ENCODE data around the gene MFSD12.

MFSD12 gene
- total RNA-seq = 66.3 to 93.7 reads per million in 2 donors

- peak; percentile 94 for DNase-seq
Observed at GRCh38 chr19:3557461-3558248, at the start of gene MFSD12. TSS of gene MFSD12 (minus strand) at chr19:3557586. CDS start at chr19:3557403, 183 bp downstream.

DNA sequence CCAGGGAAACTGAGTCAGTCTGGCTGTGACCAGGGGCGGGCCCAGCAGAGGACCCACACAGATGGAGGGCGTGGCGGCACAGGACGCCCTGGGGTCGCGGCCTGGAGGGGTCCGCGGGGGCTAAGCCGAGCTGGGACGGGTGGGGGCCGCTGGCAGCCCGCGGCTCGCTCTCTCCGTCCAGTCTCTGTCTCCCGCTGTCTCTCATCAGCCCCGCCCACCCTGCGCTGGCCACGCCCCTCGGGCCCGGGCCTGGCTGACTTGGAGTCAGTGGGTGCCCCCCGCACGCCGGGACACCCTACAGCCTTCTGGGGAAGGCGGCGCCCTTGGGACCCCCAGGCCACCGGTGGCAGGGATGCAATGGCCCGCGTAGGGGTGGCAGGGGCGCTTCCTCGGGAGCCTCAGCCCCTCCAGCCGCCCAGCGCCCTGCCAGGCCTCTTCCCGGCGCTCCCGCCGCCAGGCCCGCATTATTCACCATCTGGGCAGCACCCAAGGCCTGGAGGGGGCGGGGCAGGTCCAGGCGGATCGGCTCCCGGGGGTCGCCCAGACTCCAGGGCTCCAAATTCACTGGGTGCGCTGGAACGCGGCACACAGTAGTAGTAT, 49.4 kb upstream of the MFSD12 start, which contains the start of gene TBXA2R:
Gene TBXA2R (minus strand): TSS at position 186 of the 600 bp plus-strand sequence. CDS start 6,241 bp downstream, outside the sequence.
- DNase-seq = no peak

DNA sequence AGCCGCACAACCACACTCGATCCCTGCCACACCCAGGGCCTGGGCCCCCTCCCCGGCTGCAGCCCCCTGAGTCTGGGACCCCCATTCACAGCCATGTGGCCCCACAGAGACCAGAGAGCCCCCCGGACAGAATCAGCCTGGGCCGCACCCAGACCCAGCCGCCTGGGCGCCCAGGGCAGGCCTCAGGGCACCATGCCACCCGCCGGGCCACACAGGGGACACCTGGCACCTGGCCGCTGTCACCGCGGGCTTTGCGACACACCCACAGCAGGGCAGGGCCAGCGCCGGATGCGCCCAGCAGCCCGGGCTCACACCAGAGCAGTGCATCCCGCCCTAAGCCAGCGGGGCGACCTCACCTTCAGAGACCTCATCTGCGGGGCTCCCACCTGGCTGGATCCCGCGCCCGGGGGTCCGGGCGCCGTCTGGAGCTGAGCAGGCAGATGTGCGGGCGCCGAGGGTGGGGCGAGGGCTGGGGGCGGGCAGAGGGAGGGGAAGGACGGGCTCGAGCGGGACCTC, 48.8 kb upstream of the MFSD12 start:
- no peak for DNase-seq

GRCh38 chr19:3605770-3606169, 48.4 kb upstream of the MFSD12 start:
- no peak for DNase-seq

DNA sequence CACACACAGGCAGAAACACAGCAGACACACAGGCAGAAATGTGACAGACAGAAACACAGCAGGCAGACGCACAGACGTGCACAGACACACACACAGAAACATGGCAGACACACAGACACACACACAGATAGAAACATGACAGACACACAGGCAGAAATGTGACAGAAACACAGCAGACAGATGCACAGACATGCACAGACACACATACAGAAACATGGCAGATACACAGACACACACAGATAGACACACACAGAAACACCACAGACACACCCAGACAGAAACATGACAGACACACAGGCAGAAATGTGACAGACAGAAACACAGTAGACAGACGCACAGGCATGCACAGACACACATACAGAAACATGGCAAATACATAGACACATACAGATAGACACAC, 48.0 kb upstream of the MFSD12 start:
- DNase-seq = no peak

DNA sequence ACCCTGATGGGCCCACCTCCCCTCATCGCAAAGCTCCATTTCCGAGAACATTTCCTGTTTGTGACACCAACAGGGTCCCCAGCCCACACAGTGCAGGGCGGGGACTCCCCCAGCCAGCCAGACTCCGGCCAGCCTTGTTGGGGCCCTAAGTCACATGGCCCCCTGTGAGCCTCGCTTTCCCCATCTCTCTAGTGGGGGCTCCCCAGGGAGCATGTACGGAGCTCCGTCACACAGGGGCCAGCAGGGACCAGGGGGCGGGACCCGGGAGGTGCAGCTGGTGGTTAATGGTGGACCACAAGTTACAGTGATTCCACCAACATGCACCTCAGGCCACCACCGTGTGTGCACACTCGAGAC, 47.6 kb upstream of the MFSD12 start:
- no peak for DNase-seq

DNA sequence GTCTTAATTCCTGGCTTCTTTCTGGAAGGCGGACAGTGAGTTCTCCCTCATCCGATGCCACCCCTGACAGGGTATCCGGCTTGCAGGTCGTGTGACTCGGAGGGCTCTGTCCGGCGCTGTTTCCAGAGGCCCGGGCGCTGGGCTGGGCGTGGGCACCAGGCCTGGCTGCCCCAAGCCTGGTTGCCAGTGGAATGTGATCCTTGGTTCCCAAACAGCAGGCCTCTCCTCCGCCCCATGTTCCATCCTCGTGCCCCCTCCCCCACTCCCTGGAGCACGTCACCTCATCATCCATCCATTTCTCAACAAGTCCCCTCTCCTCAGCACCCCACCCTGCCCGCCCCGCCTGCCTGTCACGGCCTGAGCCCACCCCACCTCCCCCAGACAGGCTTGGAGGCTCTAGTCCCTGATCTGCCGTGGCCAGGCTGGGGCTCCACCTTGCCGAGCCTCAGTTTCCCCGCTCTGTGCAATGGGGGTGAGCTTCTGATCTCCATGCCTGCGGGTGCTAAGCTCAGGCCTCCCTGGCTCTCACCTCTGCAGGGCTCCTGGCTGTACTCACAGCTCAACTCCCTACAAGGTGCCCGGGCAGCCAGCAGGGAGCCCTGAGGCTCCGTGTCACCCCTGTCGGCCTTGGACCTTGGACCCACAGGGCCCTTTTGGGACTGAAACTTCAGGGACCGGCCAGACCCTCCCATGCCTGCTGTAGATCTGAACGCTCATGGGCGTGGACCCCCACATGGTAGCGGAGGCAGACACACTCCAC, 47.0 kb upstream of the MFSD12 start:
- no peak for DNase-seq

DNA sequence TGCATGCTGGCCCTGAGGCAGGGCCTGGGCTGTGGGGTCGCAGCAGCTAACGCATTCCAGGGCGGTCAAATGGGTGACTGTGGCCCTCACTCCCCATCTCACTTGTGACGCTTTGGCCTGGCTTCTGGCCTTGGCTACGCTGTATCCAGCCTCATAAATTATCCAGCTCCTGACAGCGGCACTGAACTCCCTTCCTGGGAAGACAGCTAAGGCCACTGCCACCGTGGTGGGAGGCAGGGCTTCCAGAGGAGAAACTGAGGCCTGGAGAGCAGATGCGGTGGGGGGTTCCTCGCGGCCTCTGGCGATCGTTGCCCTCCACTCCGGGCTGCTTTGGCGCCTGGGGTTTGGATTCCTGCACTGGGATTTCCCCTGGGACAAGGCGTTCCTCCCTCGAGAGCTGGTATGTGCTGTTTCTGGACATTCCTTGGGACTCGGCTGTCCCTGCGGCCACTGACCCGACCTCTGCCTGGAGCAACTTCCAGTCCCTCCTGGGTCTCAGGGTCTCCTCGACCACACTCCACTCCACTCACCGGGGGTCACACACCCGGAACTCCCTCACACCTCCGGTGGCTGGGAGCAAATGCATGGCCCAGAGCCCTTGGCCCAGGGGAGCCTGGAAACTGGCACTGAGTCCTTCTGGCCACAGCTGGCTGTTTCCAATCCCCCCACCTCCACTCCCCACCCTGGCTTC, 45.9 kb upstream of the MFSD12 start:
- no peak for DNase-seq

DNA sequence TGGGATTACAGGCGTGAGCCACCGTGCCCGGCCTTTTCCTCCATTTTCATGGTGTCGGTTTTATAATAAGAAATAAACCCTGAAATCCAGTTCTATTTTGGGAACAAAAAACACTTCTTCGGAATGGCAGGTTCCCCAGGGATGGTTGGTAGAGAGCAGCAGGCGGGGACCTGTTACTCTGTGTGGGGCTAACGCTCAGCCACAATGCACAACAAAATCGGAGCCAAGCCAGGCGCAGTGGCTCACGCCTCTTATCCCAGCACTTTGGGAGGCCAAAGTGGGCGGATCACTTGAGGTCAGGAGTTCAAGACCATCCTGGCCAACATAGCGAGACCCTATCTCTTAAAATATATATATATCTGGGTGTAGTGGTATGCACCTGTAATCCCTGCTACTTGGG, 43.6 kb upstream of the MFSD12 start:
- DNase-seq = no peak

GRCh38 chr19:3599776-3600187, 42.4 kb upstream of the MFSD12 start:
- DNase-seq = no peak

GRCh38 chr19:3595521-3596061, 38.2 kb upstream of the MFSD12 start:
- DNase-seq = no peak

- no peak for DNase-seq
Observed at GRCh38 chr19:3593156-3593555, 35.8 kb upstream of the MFSD12 start.

GRCh38 chr19:3591876-3592613, 34.7 kb upstream of the MFSD12 start:
- DNase-seq = no peak

- no peak for DNase-seq
Observed at GRCh38 chr19:3590991-3591659, 33.7 kb upstream of the MFSD12 start.

- no peak for DNase-seq
Observed at GRCh38 chr19:3589949-3590348, 32.6 kb upstream of the MFSD12 start.

DNA sequence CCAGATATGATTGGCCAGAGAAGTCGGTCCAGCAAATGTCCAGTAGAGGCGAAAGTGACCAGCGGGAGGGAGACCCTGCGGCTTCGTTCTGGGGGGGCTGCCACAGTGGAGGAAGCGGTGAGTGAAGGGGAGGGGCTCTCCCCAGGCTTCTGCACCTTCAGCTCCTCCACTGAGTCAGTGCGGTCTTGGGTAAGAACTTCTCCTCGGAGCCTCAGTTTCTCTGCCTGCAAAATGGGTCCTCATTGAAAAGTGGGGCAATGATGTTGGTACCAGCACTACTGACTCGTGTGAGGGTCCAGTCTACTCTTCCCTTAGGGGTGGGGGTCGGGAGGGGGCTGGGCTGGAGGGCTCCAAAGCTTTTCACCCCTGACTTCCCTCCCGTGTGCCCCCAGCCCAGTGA, 32.1 kb upstream of the MFSD12 start:
- no peak for DNase-seq

DNA sequence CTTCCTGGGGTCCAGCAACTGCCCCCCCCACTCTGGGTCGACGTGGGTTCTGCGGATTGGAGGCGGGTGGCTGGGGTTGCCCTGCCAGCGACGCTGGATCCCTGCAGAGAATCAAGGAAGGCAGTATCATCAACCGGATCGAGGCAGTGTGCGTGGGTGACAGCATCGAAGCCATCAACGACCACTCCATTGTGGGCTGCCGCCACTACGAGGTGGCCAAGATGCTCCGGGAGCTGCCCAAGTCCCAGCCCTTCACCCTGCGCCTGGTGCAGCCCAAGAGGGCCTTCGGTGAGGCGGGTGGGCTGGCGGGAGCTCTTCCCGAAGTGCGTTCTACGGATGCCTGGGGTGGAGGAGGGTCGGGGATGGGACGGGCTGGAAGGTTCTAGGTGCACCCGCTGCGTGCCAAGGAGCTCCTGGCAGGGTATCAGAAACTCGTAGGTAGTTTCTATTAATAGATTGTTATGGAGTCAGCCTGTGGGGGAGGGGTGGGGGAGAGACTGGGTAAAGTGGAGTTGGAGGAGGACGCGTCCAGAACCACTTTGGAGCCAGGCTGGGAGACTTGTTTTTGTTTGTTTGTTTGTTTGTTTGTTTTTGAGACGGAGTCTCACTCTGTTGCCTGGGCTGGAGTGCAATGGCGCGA, 29.4 kb upstream of the MFSD12 start:
- DNase-seq = no peak

GRCh38 chr19:3586127-3586626, 28.8 kb upstream of the MFSD12 start:
- DNase-seq = no peak

DNA sequence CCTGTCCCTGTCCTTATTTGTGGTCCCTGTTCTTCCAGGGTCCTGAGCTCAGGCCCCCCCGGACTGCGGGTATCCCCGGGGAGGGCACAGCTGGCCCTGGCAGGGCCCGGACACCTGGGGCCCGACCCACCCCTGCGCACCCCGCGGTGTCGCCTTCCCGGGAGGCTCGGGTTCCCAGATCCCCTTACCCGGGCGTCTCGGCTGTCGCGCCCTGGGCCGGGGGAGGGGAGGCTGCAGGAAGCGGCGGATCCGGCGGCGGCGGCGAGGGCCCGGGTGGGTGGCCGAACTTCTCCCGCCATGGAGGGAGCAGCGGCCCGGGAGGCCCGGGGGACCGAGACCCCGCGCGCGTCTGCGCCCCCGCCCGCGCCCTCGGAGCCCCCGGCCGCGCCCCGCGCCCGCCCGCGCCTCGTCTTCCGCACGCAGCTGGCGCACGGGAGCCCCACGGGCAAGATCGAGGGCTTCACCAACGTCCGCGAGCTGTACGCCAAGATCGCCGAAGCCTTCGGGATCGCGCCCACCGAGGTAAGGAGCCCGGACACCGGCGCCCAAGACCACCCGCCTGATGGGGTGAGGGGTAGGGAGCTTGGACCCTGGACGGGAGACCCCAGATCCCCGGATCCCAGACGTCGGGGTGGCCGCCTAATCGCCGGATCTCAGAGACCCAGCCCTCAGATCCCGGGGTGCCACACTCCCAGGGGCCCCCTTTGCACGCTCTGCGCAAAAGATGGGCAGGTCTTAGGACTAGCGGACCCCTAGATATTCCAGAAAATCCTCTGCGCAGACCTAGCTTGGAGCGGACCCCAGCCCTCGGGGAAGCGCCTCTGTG, 28.1 kb upstream of the MFSD12 start, which contains the start of gene GIPC3:
Gene GIPC3 (plus strand): TSS at position 178 of the 826 bp plus-strand sequence. CDS start 120 bp downstream, at position 298.
- DNase-seq = no peak
